22Rv1 (cell line): ENCODE data around the gene IGF2BP2.

Source experiments
- CTCF ChIP-seq: fragments of 450-650 bp; IDR thresholded peaks from 2 replicates; pipeline ENCODE4 v1.5.1; 2017; ENCODE audit warnings: mild to moderate bottlenecking
- ZFX ChIP-seq: fragments of 450-650 bp; IDR thresholded peaks from 2 replicates; pipeline ENCODE4 v1.6.1; 2017; ENCODE audit warnings: antibody characterized with exemption, borderline replicate concordance

- no peak for TF ChIP-seq CTCF
- TF ChIP-seq ZFX: no peak
These were observed 32.4 kb upstream of the IGF2BP2 start for GRCh38 chr3:185857208-185857607.
